Mesendoderm (in vitro differentiated cells): ENCODE measurements around the gene CNOT1.
"Not testable (repeated sequence)": the region's sequence is repeated elsewhere in the genome, so short reads cannot be mapped to it uniquely, and the experiment has no call there.

Source experiments
- DNase-seq: peaks from one replicate; pipeline ENCODE4 v3.0.0; 2013
- H2AK5ac ChIP-seq: 2 replicates; pipeline ENCODE4 v1.6.1; 2013; ENCODE audit warnings: low read length, inconsistent platforms
- H2BK120ac ChIP-seq: 2 replicates; pipeline ENCODE4 v1.6.1; 2013; ENCODE audit warnings: low read depth, mild to moderate bottlenecking, low read length, moderate library complexity, mixed read lengths
- H2BK15ac ChIP-seq: replicated peaks from 2 replicates; pipeline ENCODE4 v1.6.1; 2013; ENCODE audit warnings: low read depth, mild to moderate bottlenecking, moderate library complexity
- H2BK5ac ChIP-seq: 2 replicates; pipeline ENCODE4 v1.6.1; 2013; ENCODE audit warnings: low read length, inconsistent platforms
- H3K18ac ChIP-seq: 2 replicates; pipeline ENCODE4 v1.6.1; 2013; ENCODE audit warnings: mild to moderate bottlenecking, low read length, mixed read lengths
- H3K23ac ChIP-seq: one replicate; pipeline ENCODE4 v1.6.1; 2013; ENCODE audit warnings: low read length
- H3K27ac ChIP-seq: 2 replicates; pipeline ENCODE4 v1.5.1; 2013; ENCODE audit warnings: low read depth, mild to moderate bottlenecking, inconsistent platforms, low read length, moderate library complexity
- H3K27me3 ChIP-seq: 2 replicates; pipeline ENCODE4 v1.6.1; 2013; ENCODE audit warnings: low read length, control low read depth, mild to moderate bottlenecking, inconsistent platforms; ENCODE audit not compliant: insufficient read depth, poor library complexity
- H3K36me3 ChIP-seq: 2 replicates; pipeline ENCODE4 v1.6.1; 2013; ENCODE audit warnings: low read length, inconsistent platforms; ENCODE audit not compliant: control insufficient read depth, insufficient read depth
- H3K4ac ChIP-seq: one replicate; pipeline ENCODE4 v1.6.1; 2013; ENCODE audit warnings: low read depth, mild to moderate bottlenecking, low read length, moderate library complexity
- H3K4me1 ChIP-seq: 2 replicates; pipeline ENCODE4 v1.6.1; 2013; ENCODE audit warnings: low read depth, low read length, inconsistent platforms; ENCODE audit not compliant: control insufficient read depth
- H3K4me2 ChIP-seq: 2 replicates; pipeline ENCODE4 v1.6.1; 2013; ENCODE audit warnings: low read length
- H3K4me3 ChIP-seq: 2 replicates; pipeline ENCODE4 v1.5.1; 2013; ENCODE audit warnings: mild to moderate bottlenecking, low read length
- H3K56ac ChIP-seq: one replicate; pipeline ENCODE4 v1.6.1; 2013; ENCODE audit warnings: low read length
- H3K79me1 ChIP-seq: 2 replicates; pipeline ENCODE4 v1.6.1; 2013; ENCODE audit warnings: low read length, inconsistent platforms
- H3K79me2 ChIP-seq: 2 replicates; pipeline ENCODE4 v1.6.1; 2013; ENCODE audit warnings: mild to moderate bottlenecking, low read length; ENCODE audit not compliant: control insufficient read depth, insufficient read depth
- H3K9ac ChIP-seq: 2 replicates; pipeline ENCODE4 v1.6.1; 2013; ENCODE audit warnings: low read length, inconsistent platforms
- H4K5ac ChIP-seq: one replicate; pipeline ENCODE4 v1.6.1; 2013; ENCODE audit warnings: low read length
- H4K8ac ChIP-seq: one replicate; pipeline ENCODE4 v1.6.1; 2013; ENCODE audit warnings: low read depth, mild to moderate bottlenecking, control low read depth, low read length, moderate library complexity
- WGBS: extraction: QIAGEN DNeasy Blood & Tissue Kit; methylation state at CpG from one replicate; pipeline ENCODE4 v1.1.7; 2013; ENCODE audit warnings: low lambda C conversion rate, missing lambda C conversion rate; ENCODE audit not compliant: insufficient coverage; ENCODE audit errors: extremely low coverage; 5-methylcytosine and 5-hydroxymethylcytosine counted together

The CNOT1 gene

DNA sequence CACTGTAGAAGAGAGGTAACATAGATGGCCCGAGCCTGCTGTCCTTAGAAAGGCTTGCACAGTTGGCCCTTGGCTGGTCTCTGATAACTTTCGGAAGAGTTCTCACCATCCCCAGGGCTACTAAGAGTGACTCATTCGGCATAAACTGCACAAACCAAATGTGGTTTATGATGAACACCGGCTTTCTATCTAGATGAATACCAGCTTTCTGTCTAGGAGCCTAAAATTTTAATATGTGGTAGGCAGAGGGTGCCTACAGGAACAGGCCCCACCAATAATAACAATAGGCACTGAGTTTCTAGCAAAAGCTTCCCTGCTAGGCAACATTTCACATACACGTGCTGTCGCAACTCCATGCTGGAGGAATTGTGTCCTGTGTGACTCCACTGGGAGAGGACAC, 15.4 kb downstream of the CNOT1 start:
- no peaks in the 10 kb centered on the region for H3K4me1 ChIP-seq
- H3K79me2 ChIP-seq = peaks cover 62% of the 10 kb centered on the region
- H2BK120ac ChIP-seq = no peak overlapping the region
- no peak overlapping the region for H3K4ac ChIP-seq
- H3K4me3 ChIP-seq = no peak overlapping the region
- H3K23ac ChIP-seq = no peak overlapping the region
- H3K27me3 ChIP-seq = no peaks in the 10 kb centered on the region
- DNase-seq = no peak
- H3K79me1 ChIP-seq = peaks cover 2% of the 10 kb centered on the region
- no peak overlapping the region for H2BK5ac ChIP-seq
- H4K8ac ChIP-seq = no peak overlapping the region
- no peak overlapping the region for H2AK5ac ChIP-seq
- H3K18ac ChIP-seq = no peak overlapping the region
- no peak overlapping the region for H3K9ac ChIP-seq
- WGBS = no CpG with 5 or more reads among the region's 6 CpGs
- H3K4me2 ChIP-seq = no peak overlapping the region
- no peak overlapping the region for H2BK15ac ChIP-seq
- no peaks in the 10 kb centered on the region for H3K36me3 ChIP-seq
- H4K5ac ChIP-seq = no peak overlapping the region
- H3K56ac ChIP-seq = no peak overlapping the region
- no peak overlapping the region for H3K27ac ChIP-seq

DNA sequence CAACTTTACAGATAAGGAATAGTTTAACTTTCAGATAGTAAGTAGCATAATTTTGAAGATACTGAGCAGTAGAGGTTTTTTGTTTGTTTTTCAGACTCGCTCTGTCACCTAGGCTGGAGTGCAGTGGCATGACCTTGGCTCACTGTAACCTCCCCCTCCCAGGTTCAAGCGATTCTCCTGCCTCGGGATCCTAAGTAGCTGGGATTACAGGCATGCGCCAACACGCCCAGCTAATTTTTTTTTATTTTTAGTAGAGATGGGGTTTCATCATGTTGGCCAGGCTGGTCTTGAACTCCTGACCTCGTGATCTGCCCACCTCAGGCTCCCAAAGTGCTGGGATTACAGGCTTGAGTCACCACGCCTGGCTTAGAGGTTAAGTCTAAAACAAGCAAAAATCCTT, 16.7 kb downstream of the CNOT1 start:
- DNase-seq, H3K18ac ChIP-seq, H3K36me3 ChIP-seq, H3K23ac ChIP-seq, H3K4me1 ChIP-seq, H3K27me3 ChIP-seq, H3K9ac ChIP-seq, H3K27ac ChIP-seq, H2BK5ac ChIP-seq, H3K79me1 ChIP-seq, H3K56ac ChIP-seq, H2BK15ac ChIP-seq, H4K5ac ChIP-seq, H3K4ac ChIP-seq, H3K4me2 ChIP-seq, H2BK120ac ChIP-seq, H3K4me3 ChIP-seq, H2AK5ac ChIP-seq, H4K8ac ChIP-seq: not testable (repeated sequence)
- peaks cover 62% of the 10 kb centered on the region for H3K79me2 ChIP-seq
- no CpG with 5 or more reads among the region's 7 CpGs for whole genome bisulfite sequencing

DNA sequence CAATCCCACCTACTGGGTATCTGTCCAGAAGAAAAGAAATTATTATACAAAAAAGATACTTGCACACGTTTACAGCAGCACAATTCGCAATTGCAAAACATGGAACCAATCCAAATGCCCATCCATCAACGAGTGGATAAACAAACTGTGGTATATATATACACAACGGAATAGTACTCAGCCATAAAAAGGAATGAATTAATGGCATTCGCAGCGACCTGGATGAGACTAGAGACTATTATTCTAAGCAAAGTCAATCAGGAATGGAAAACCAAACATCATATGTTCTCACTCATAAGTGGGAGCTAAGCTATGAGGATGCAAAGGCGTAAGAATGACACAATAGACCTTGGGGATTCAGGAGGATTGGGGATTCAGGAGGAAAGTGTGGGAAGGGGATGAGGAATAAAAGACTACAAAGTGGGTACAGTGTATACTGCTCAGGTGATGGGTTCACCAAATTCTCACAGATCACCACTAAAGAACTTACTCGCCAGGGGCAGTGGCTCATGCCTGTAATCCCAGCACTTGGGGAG, 21.0 kb downstream of the CNOT1 start:
- Histone ChIP-seq H3K27me3 (no peaks in the 10 kb centered on the region), H3K18ac (no peak overlapping the region), H3K4me1 (no peaks in the 10 kb centered on the region), H3K79me1 (peaks cover 2% of the 10 kb centered on the region), H2BK15ac (no peak overlapping the region), H3K4ac (no peak overlapping the region), H3K4me2 (no peak overlapping the region), H2BK5ac (no peak overlapping the region), H3K4me3 (no peak overlapping the region), H3K79me2 (peaks cover 71% of the 10 kb centered on the region), H4K8ac (no peak overlapping the region), H3K56ac (no peak overlapping the region), H2AK5ac (no peak overlapping the region), H3K9ac (no peak overlapping the region), H3K23ac (no peak overlapping the region), H3K27ac (no peak overlapping the region), H4K5ac (no peak overlapping the region), H2BK120ac (no peak overlapping the region), H3K36me3 (no peaks in the 10 kb centered on the region)
- WGBS = no CpG with 5 or more reads among the region's 8 CpGs
- DNase-seq = no peak

DNA sequence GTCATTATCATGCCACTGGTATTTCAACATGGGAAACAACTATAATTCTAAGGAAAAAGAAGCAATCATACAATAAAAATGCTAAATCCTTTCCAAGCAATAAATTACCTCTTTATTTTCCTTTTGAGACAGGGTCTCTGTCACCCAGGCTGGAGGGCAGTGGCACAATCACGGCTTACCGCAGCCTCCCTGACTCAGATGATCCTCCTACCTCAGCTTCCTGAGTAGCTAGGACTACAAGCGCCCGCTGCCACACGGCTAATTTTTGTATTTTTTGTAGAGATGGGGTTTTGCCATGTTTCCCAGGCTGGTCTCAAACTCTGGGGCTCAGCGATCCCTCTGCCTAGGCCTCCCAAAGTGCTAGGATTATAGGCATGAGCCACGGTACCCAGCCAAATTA, 24.1 kb downstream of the CNOT1 start:
- Histone ChIP-seq H4K8ac (no peak overlapping the region), H2AK5ac (no peak overlapping the region), H4K5ac (no peak overlapping the region), H3K18ac (no peak overlapping the region), H3K79me2 (peaks cover 75% of the 10 kb centered on the region), H3K9ac (no peak overlapping the region), H3K79me1 (peaks cover 9% of the 10 kb centered on the region), H3K4ac (no peak overlapping the region), H2BK5ac (no peak overlapping the region), H3K27ac (no peak overlapping the region), H2BK120ac (no peak overlapping the region), H3K56ac (no peak overlapping the region), H3K4me1 (no peaks in the 10 kb centered on the region), H2BK15ac (no peak overlapping the region), H3K23ac (no peak overlapping the region), H3K4me2 (no peak overlapping the region), H3K27me3 (no peaks in the 10 kb centered on the region), H3K4me3 (no peak overlapping the region), H3K36me3 (no peaks in the 10 kb centered on the region)
- no peak for DNase-seq
- no CpG with 5 or more reads among the region's 7 CpGs for WGBS

DNA sequence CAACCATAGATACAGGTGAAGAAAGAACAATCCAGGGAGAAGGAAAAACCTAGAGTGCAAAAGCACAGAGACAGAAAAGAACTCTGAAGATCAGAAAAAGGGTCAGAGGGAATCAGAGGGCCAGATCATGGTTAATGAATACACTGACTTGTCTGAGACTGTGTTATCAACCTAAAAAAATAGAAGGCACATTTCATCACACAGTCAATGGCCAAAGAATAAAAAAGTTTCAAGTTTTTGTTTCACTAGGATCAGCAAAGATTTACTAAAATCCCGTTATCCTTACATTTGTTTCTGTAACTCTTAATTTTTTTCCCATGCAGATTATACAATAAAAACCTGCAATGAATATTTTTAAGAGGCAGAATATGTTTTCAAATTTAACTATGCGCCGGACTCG, 38.5 kb downstream of the CNOT1 start:
- no peak overlapping the region for H2BK15ac ChIP-seq
- no peak overlapping the region for H3K4me3 ChIP-seq
- H4K5ac ChIP-seq = no peak overlapping the region
- no peak overlapping the region for H3K4me2 ChIP-seq
- H3K27ac ChIP-seq = no peak overlapping the region
- DNase-seq = no peak
- no peak overlapping the region for H4K8ac ChIP-seq
- no peaks in the 10 kb centered on the region for H3K27me3 ChIP-seq
- H3K4me1 ChIP-seq = no peaks in the 10 kb centered on the region
- no peak overlapping the region for H3K56ac ChIP-seq
- peaks cover 8% of the 10 kb centered on the region for H3K79me2 ChIP-seq
- H2BK5ac ChIP-seq = no peak overlapping the region
- no peak overlapping the region for H3K18ac ChIP-seq
- no peak overlapping the region for H2BK120ac ChIP-seq
- WGBS = no CpG with 5 or more reads among the region's 4 CpGs
- no peak overlapping the region for H3K9ac ChIP-seq
- peaks cover 10% of the 10 kb centered on the region for H3K36me3 ChIP-seq
- no peak overlapping the region for H3K23ac ChIP-seq
- H3K4ac ChIP-seq = no peak overlapping the region
- no peak overlapping the region for H2AK5ac ChIP-seq
- H3K79me1 ChIP-seq = peaks cover 6% of the 10 kb centered on the region

DNA sequence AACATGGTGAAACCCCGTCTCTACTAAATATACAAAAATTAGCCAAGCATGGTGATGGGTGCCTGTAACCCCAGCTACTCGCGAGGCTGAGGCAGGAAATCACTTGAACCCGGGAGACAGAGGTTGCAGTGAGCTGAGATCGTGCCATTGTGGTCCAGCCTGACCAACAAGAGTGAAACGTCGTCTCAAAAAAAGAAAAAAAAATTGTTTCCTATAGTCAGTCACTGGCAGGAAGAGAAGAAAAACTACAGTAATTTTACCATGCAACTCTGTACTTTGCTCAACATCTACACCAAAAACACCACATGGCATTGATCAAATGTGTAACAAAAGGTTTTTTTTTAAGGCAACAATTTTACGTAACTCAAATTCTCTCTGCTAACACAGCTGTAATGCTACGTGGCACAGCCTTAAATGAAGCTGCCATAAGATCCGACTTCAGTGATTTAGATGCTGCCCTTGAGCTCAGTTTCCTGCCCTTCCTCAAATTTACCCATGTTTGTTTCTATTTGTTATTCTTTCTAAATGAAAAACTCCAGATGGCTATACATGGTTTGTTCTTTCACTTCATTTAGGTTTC, 40.2 kb downstream of the CNOT1 start:
- Histone ChIP-seq H3K79me1 (peaks cover 3% of the 10 kb centered on the region), H3K23ac (no peak overlapping the region), H3K18ac (no peak overlapping the region), H3K79me2 (peaks cover 4% of the 10 kb centered on the region), H2BK5ac (no peak overlapping the region), H3K56ac (no peak overlapping the region), H3K4me3 (no peak overlapping the region), H3K4me1 (no peaks in the 10 kb centered on the region), H3K36me3 (peaks cover 5% of the 10 kb centered on the region), H4K5ac (no peak overlapping the region), H3K4ac (no peak overlapping the region), H3K9ac (no peak overlapping the region), H4K8ac (no peak overlapping the region), H3K27me3 (no peaks in the 10 kb centered on the region), H2AK5ac (no peak overlapping the region), H2BK120ac (no peak overlapping the region), H2BK15ac (no peak overlapping the region), H3K27ac (no peak overlapping the region), H3K4me2 (no peak overlapping the region)
- DNase-seq = no peak
- no CpG with 5 or more reads among the region's 10 CpGs for WGBS
